Measurements from ENCODE around the gene GAB1. TPM values are rescaled to one million over a fixed set of nuclear protein-coding genes. Genes with fewer than 3 reads are reported as not detected.

The GAB1 gene
- total RNA-seq, 4 donors from 2014 or later, result 50.4 to 65.3 (median 63.7) TPM

DNA sequence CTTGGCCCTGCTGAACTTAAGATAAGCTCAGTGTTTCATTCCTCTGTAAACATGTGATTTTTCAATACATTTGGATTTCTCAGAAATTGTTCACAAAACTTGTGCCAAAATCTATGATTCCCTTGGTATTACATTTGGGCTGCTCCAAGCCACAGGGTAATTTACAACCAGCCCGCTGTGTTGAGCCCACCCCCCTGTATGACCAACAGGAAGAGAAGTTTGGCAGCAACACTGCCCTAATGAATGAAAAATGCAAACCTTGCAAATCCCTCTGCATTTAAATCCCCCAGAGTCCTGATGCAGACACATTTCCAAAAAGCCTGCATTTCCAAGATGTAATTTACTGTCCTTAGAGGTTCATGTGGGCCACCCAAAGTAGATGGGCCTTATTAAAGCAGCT lies 34.1 kb upstream of the GAB1 start:
- TF ChIP-seq CTCF (IDR thresholded peaks at IDR 0.05) (no peak), POLR2A (IDR thresholded peaks at IDR 0.05) (no peak)
- intact Hi-C loops (cut with DNase I; ENCODE audit: low total_unique reads), result no loop called here
- Histone ChIP-seq H3K27ac (no peak overlapping the region), H3K36me3 (no peaks in the 10 kb centered on the region), H3K27me3 (no peaks in the 10 kb centered on the region), H3K9me3 (no peaks in the 10 kb centered on the region), H3K4me1 (no peaks in the 10 kb centered on the region), H3K4me3 (no peak overlapping the region)
- no peak for DNase-seq

- Histone ChIP-seq H3K4me1 (no peaks in the 10 kb centered on the region), H3K27ac (no peak overlapping the region), H3K27me3 (no peaks in the 10 kb centered on the region), H3K36me3 (no peaks in the 10 kb centered on the region), H3K4me3 (no peak overlapping the region), H3K9me3 (no peaks in the 10 kb centered on the region)
- DNase-seq, result no peak
- no peak for TF ChIP-seq CTCF (IDR thresholded peaks at IDR 0.05)
- TF ChIP-seq POLR2A (IDR thresholded peaks at IDR 0.05), result no peak
- intact Hi-C loops (cut with DNase I; ENCODE audit: low total_unique reads), result no loop called here
Observed at GRCh38 chr4:143306788-143307187, 29.9 kb upstream of the GAB1 start.

GRCh38 chr4:143307531-143307930 lies 29.1 kb upstream of the GAB1 start:
- H3K27ac ChIP-seq, result peak overlapping the region in 1 of 2 donors; percentile 17
- intact Hi-C loops (cut with DNase I; ENCODE audit: low total_unique reads), result no loop called here
- H3K4me3 ChIP-seq, result no peak overlapping the region
- H3K36me3 ChIP-seq, result no peaks in the 10 kb centered on the region
- no peaks in the 10 kb centered on the region for H3K9me3 ChIP-seq
- DNase-seq, result no peak
- TF ChIP-seq POLR2A (IDR thresholded peaks at IDR 0.05) (no peak), CTCF (IDR thresholded peaks at IDR 0.05) (no peak)
- no peaks in the 10 kb centered on the region for H3K27me3 ChIP-seq
- no peaks in the 10 kb centered on the region for H3K4me1 ChIP-seq

DNA sequence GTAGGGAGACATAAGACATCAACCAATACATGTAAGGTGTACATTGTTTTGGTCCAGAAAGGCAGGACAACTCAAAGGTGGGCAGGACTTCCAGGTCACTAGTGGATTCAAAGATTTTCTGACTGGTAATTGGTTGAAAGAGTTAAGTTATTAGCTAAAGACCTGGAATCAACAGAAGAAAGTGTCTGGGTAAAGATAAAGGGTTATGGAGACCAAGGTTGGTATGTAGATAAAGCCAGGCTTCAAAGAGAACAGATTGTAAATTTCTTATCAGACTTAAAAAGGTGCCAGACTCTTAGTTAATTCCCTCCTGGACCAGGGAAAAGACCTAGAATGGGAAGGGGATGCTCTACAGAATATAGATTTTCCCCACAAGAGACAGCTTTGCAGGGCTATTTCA lies 28.3 kb upstream of the GAB1 start:
- intact Hi-C loops (cut with DNase I; ENCODE audit: low total_unique reads), result no loop called here

GRCh38 chr4:143311924-143312323 lies 24.8 kb upstream of the GAB1 start:
- Histone ChIP-seq H3K4me1 (no peaks in the 10 kb centered on the region), H3K4me3 (no peak overlapping the region), H3K27ac (no peak overlapping the region), H3K9me3 (no peaks in the 10 kb centered on the region), H3K36me3 (no peaks in the 10 kb centered on the region), H3K27me3 (no peaks in the 10 kb centered on the region)
- intact Hi-C loops (cut with DNase I; ENCODE audit: low total_unique reads), result no loop called here
- no peak for TF ChIP-seq POLR2A (IDR thresholded peaks at IDR 0.05)
- no peak for DNase-seq

More for the DNA sequence above, 28.3 kb upstream of the GAB1 start:
- Histone ChIP-seq H3K4me3 (no peak overlapping the region), H3K9me3 (no peaks in the 10 kb centered on the region), H3K36me3 (no peaks in the 10 kb centered on the region), H3K4me1 (no peaks in the 10 kb centered on the region), H3K27me3 (no peaks in the 10 kb centered on the region), H3K27ac (no peak overlapping the region)
- DNase-seq, result no peak
- TF ChIP-seq CTCF (IDR thresholded peaks at IDR 0.05) (no peak), POLR2A (IDR thresholded peaks at IDR 0.05) (no peak)

DNA sequence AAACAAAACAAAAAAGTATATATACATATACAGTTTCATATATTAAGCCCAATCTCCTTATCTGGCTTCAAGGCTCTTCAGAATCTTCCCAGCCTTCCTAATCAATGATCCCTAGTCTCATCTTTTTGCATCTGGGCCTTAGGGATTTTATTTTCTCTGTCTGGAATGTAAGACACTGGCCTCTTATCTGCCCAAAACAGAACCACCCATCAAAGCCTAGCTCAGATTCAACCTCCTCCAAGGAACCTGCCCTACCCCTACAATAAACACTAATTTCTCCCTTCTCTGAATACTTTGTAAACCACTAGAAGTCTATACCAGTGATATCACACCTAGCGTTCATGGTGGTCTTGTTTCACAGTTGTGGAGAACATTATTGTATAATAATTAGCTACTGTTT lies 23.2 kb upstream of the GAB1 start:
- intact Hi-C loops (cut with DNase I; ENCODE audit: low total_unique reads), result no loop called here
- TF ChIP-seq CTCF (IDR thresholded peaks at IDR 0.05) (no peak), POLR2A (IDR thresholded peaks at IDR 0.05) (no peak)
- Histone ChIP-seq H3K4me1 (no peaks in the 10 kb centered on the region), H3K27me3 (no peaks in the 10 kb centered on the region), H3K36me3 (no peaks in the 10 kb centered on the region), H3K27ac (no peak overlapping the region), H3K9me3 (no peaks in the 10 kb centered on the region), H3K4me3 (no peak overlapping the region)
- DNase-seq, result no peak
